HepG2 (cell line): Measurements from ENCODE around the gene BRINP1.

Experiments used
- CREM ChIP-seq, 2 experiments: sonication (generic) in 1 of 2; formaldehyde crosslinking in 1 of 2; IDR thresholded peaks; 2 replicates each; pipeline versions ENCODE4 v1.4.0 to v1.6.1; 2016 to 2020; ENCODE audit warnings: antibody characterized with exemption in 1 of 2, mild to moderate bottlenecking in 1 of 2, missing genetic modification reagents in 1 of 2
- EP300 ChIP-seq, 3 experiments: sonication (generic) in 1 of 3; formaldehyde crosslinking in 1 of 3; IDR thresholded peaks; 2 replicates each; pipeline versions ENCODE4 v1.5.1 to v1.6.1; 2011 to 2020; ENCODE audit warnings: low read depth in 2 of 3, low read length in 2 of 3, borderline replicate concordance in 1 of 3, improper control_type of control experiment in 1 of 3, mild to moderate bottlenecking in 1 of 3, missing genetic modification reagents in 1 of 3, moderate library complexity in 1 of 3
- HDAC2 ChIP-seq: sonication (generic); formaldehyde crosslinking; IDR thresholded peaks from 2 replicates; pipeline ENCODE4 v1.4.0; 2020; ENCODE audit warnings: missing genetic modification reagents
- RAD21 ChIP-seq: fragments of 450-650 bp; formaldehyde crosslinking; IDR thresholded peaks from 2 replicates; pipeline ENCODE4 v1.5.0; 2020; ENCODE audit warnings: mild to moderate bottlenecking
- ZNF274 ChIP-seq: sonication (generic); formaldehyde crosslinking; IDR thresholded peaks from 2 replicates; pipeline ENCODE4 v1.5.1; 2020; ENCODE audit warnings: mild to moderate bottlenecking, missing genetic modification reagents
- ZNF530 ChIP-seq: sonication (generic); formaldehyde crosslinking; IDR thresholded peaks from 2 replicates; pipeline ENCODE4 v1.5.0; 2020; ENCODE audit warnings: low read depth, mild to moderate bottlenecking, missing genetic modification reagents
- TF ChIP-seq, protein P1 (sequence below): IDR thresholded peaks from 2 replicates; pipeline ENCODE4 v1.6.1; 2016; ENCODE audit warnings: low read depth, missing genetic modification reagents, missing compliant biosample characterization

DNA sequence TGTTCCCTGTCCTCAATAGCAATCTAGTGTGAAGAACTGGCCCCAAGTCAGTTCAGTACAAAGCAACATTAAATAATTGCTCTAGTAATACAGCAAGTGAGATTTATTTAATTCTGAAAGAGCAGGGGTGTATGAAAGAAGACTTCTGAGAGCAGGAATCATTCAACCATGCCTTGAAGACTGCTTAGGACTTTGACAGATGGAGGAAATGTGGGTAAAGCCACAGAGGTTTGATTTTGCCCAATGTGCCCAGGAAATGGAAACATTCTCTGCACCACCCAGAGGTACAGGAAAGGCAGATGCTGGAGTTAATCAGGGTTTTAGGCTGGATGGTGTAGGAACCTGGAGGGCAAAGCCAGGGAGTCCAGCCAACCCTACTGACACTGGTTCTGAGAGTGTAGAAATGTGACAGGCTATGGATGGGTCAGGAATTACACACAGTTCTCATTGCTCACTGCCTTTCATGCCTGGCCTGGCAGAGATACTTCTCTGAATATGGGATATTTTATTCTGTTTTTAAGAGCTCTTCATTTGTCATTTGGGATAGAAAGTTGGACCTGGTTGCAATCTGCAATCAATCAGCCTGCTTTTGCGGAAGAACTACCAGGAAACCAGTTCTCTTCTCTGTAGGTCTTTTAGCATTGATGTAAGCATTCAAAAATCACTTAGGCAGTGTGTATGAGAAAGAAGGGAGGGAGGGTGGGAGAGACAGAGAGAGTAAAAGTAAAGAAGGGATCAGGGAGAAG, 88.3 kb downstream of the BRINP1 start:
- TF ChIP-seq HDAC2 (CRISPR knock-in tag), result no peak
- TF ChIP-seq RAD21, result no peak
- no peak for TF ChIP-seq EP300 (IDR thresholded peaks at IDR 0.05; ENCODE audit: low read depth in 2 of 2, low read length in 2 of 2)
- no peak for TF ChIP-seq EP300 (CRISPR knock-in tag; IDR thresholded peaks at IDR 0.05; ENCODE audit: borderline replicate concordance)
- no peak for TF ChIP-seq ZNF274 (CRISPR knock-in tag)
- no peak for TF ChIP-seq ZNF530 (CRISPR knock-in tag)
- TF ChIP-seq CREM (IDR thresholded peaks at IDR 0.05), result no peak
- TF ChIP-seq CREM (CRISPR knock-in tag; IDR thresholded peaks at IDR 0.05), result no peak
- TF ChIP-seq, protein P1, sequence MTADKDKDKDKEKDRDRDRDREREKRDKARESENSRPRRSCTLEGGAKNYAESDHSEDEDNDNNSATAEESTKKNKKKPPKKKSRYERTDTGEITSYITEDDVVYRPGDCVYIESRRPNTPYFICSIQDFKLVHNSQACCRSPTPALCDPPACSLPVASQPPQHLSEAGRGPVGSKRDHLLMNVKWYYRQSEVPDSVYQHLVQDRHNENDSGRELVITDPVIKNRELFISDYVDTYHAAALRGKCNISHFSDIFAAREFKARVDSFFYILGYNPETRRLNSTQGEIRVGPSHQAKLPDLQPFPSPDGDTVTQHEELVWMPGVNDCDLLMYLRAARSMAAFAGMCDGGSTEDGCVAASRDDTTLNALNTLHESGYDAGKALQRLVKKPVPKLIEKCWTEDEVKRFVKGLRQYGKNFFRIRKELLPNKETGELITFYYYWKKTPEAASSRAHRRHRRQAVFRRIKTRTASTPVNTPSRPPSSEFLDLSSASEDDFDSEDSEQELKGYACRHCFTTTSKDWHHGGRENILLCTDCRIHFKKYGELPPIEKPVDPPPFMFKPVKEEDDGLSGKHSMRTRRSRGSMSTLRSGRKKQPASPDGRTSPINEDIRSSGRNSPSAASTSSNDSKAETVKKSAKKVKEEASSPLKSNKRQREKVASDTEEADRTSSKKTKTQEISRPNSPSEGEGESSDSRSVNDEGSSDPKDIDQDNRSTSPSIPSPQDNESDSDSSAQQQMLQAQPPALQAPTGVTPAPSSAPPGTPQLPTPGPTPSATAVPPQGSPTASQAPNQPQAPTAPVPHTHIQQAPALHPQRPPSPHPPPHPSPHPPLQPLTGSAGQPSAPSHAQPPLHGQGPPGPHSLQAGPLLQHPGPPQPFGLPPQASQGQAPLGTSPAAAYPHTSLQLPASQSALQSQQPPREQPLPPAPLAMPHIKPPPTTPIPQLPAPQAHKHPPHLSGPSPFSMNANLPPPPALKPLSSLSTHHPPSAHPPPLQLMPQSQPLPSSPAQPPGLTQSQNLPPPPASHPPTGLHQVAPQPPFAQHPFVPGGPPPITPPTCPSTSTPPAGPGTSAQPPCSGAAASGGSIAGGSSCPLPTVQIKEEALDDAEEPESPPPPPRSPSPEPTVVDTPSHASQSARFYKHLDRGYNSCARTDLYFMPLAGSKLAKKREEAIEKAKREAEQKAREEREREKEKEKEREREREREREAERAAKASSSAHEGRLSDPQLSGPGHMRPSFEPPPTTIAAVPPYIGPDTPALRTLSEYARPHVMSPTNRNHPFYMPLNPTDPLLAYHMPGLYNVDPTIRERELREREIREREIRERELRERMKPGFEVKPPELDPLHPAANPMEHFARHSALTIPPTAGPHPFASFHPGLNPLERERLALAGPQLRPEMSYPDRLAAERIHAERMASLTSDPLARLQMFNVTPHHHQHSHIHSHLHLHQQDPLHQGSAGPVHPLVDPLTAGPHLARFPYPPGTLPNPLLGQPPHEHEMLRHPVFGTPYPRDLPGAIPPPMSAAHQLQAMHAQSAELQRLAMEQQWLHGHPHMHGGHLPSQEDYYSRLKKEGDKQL, result no peak
